Activated T-helper 1 cell treated with anti-CD3 and anti-CD28 coated beads, Interleukin-12 subunit alpha, Interleukin-12 subunit beta, Interleukin-2, Interleukin-4 antibody, amounts not matched to agents 30 ng/mL and 10 ng/mL and 1 ng/mL, durations not matched to agents 14 hours and 24 hours and 36 hours (primary cell): ENCODE data around the gene C4BPA. TPM values are rescaled to one million over a fixed set of nuclear protein-coding genes. Genes with fewer than 3 reads are reported as not detected.

Experiments
- DNase-seq: peaks from one replicate; pipeline ENCODE4 v3.0.0; 2021; ENCODE audit warnings: low spot score
- H3K27ac Mint-ChIP-seq: one replicate; pipeline ENCODE4 v1.8.0; 2021; ENCODE audit warnings: mild to moderate bottlenecking, mixed read lengths
- H3K27me3 Mint-ChIP-seq: one replicate; pipeline ENCODE4 v1.8.0; 2022; ENCODE audit warnings: mild to moderate bottlenecking, moderate library complexity, mixed read lengths; ENCODE audit not compliant: insufficient read depth
- H3K36me3 Mint-ChIP-seq: one replicate; pipeline ENCODE4 v1.8.0; 2021; ENCODE audit warnings: low read depth, mixed read lengths
- H3K4me1 Mint-ChIP-seq: one replicate; pipeline ENCODE4 v1.8.0; 2021; ENCODE audit warnings: low read depth, mixed read lengths
- H3K4me3 Mint-ChIP-seq: one replicate; pipeline ENCODE4 v1.8.0; 2021; ENCODE audit warnings: mild to moderate bottlenecking, moderate library complexity, mixed read lengths
- H3K9me3 Mint-ChIP-seq: one replicate; pipeline ENCODE4 v1.8.0; 2021; ENCODE audit warnings: mixed read lengths
- intact Hi-C: fragments of 100-400 bp; cut with micrococcal nuclease; formaldehyde crosslinking; loops from one replicate; pipeline ENCODE4 v1.15.1; 2024
- total RNA-seq: library from RNA; stranded (reverse); gene quantifications from 2 replicates; pipeline ENCODE4 v1.2.3, GENCODE V29; 2022

Gene C4BPA
- total RNA-seq, 1 donor from 2014 or later: not detected

DNA sequence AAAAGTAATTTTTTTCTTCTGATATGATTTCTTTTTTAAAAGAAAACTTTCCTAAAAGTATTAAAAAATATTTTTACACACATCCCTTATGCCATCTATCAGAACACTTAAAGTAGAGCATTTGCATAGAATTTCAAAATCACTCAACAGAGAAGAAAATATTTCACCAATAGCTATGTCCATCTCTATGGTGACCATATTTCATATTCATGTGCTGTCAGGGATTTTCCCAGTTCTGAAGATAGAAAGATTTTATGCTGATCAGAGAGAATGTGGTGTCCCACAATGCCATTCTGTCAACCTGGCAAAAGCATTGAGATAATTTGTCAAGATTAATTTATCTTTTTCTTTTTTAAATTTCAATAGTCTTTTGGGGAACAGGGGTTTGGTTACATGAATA lies 87.0 kb downstream of the C4BPA start:
- H3K36me3 Mint-ChIP-seq: no peaks in the 10 kb centered on the region
- H3K4me3 Mint-ChIP-seq: no peak overlapping the region
- H3K27ac Mint-ChIP-seq: no peak overlapping the region
- peaks cover 20% of the 10 kb centered on the region for H3K9me3 Mint-ChIP-seq
- intact Hi-C loops: no loop called here
- DNase-seq: no peak
- no peaks in the 10 kb centered on the region for H3K4me1 Mint-ChIP-seq
- H3K27me3 Mint-ChIP-seq: peaks cover 4% of the 10 kb centered on the region

DNA sequence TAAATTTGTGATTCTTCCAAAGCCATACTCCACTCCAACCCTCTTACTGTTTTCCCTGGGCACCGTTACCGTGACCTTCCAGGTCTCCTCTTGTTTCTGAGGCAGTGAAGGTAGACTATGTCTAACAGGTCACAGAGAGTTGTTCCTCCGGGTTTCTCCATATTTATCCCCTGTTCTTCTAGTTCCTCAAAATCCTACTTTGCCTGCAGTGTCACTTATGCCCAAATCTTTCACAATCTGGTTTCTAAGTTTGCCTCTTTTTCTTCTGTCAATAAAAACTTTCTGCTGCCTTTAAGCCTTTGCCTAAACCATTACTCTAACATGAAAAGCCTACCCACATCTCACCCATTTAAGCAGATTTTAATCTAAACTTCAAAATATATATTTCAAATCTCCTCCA lies 87.7 kb downstream of the C4BPA start:
- peaks cover 2% of the 10 kb centered on the region for H3K27me3 Mint-ChIP-seq
- DNase-seq: no peak
- no peak overlapping the region for H3K4me3 Mint-ChIP-seq
- H3K27ac Mint-ChIP-seq: no peak overlapping the region
- peaks cover 18% of the 10 kb centered on the region for H3K9me3 Mint-ChIP-seq
- intact Hi-C loops: no loop called here
- H3K36me3 Mint-ChIP-seq: no peaks in the 10 kb centered on the region
- no peaks in the 10 kb centered on the region for H3K4me1 Mint-ChIP-seq

DNA sequence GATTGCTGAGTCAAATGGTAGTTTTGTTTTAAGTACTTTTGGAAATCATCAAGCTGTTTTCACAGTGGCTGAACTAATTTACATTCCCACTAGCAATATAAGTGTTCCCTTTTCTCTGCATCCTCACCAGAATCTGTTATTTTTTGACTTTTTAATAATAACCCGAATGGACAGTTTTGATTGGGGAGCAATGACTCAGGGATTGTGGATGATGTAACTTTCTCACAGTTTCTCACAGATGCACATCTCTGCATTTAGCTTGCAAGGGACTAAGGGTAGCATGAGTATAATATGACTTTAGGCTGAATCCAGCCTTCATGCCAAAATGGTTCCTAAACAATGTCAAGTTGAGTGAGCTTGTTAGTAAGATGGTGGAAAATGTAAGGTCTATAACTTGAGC lies 90.2 kb downstream of the C4BPA start:
- Mint-ChIP-seq H3K27ac (no peak overlapping the region), H3K4me1 (no peaks in the 10 kb centered on the region), H3K4me3 (no peak overlapping the region), H3K9me3 (peaks cover 17% of the 10 kb centered on the region), H3K27me3 (peaks cover 9% of the 10 kb centered on the region), H3K36me3 (peaks cover 2% of the 10 kb centered on the region)
- no peak for DNase-seq
- intact Hi-C loops: no loop called here

Other genes starting within 250 kb of the C4BPA start
- not detected in 2 replicates for gene IL20, start 238.6 kb upstream of the C4BPA start, total RNA-seq
- gene IL24, start 206.8 kb upstream of the C4BPA start, total RNA-seq: 4.4 and 6.8 TPM in 2 replicates
- gene FCMR, start 182.3 kb upstream of the C4BPA start, total RNA-seq: 24.5 and 27.9 TPM in 2 replicates
- gene PIGR, start 157.8 kb upstream of the C4BPA start, total RNA-seq: 0.07 TPM in 1 of 2 replicates, not detected in the other
- not detected in 2 replicates for gene FCAMR, start 133.8 kb upstream of the C4BPA start, total RNA-seq
- not detected in 2 replicates for gene C1orf116, start 71.5 kb upstream of the C4BPA start, total RNA-seq
- gene YOD1, start 53.0 kb upstream of the C4BPA start, total RNA-seq: 8.4 and 8.7 TPM in 2 replicates
- gene PFKFB2, start 51.0 kb upstream of the C4BPA start, total RNA-seq: 2.9 and 4.4 TPM in 2 replicates
- gene C4BPB, start 15.4 kb upstream of the C4BPA start, total RNA-seq: 2.3 TPM in 2 replicates
- gene CD55, start 217.4 kb downstream of the C4BPA start, total RNA-seq: 177 and 178 TPM in 2 replicates